GM18870 (cell line): ENCODE measurements around the gene GART.
"Not testable (repeated sequence)": the region's sequence is repeated elsewhere in the genome, so short reads cannot be mapped to it uniquely, and the experiment has no call there.

ENCODE experiments used
- ATAC-seq: cut with Tn5 transposase; IDR thresholded peaks from one replicate; pipeline ENCODE4 v1.9.1; 2021; ENCODE audit warnings: moderate library complexity; ENCODE audit not compliant: unreplicated experiment

Gene GART

DNA sequence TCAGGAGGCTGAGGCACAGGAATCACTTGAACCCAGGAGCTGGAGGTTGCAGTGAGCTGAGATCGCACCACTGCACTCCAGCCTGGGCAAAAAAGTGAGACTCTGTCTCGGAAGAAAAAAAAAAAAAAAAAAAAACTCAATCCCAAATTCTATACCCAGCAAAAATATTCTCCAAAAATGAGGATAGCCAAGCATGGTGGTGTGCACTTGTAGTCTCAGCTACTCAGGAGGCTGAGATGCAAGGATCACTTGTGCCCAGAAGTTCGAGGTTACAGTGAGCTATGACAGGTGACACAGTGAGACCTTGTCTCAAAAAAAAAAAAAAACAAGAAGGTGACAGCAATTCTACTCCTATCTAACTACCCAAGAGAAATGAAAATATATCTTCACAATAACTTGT, 68.6 kb downstream of the GART start:
- no peak for ATAC-seq

- ATAC-seq: no peak
Observed at GRCh38 chr21:33470701-33471100, 71.2 kb downstream of the GART start.

DNA sequence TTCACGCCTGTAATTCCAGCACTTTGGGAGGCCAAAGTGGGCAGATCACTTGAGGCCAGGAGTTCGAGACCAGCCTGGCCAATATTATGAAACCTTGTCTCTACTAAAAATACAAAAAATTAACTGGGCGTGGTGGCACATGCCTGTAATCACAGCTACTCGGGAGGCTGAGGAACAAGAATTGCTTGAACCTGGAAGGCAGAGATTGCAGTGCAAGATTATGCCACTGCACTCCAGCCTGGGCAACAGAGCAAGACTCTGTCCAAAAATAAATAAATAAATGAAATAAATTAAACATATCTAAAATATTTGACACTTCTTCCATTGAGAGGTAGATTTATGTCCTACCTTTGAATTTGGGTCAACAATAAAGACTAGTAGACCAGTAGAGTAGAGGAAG, 72.7 kb downstream of the GART start:
- not testable (repeated sequence) for ATAC-seq

- no peak for ATAC-seq
Observed at GRCh38 chr21:33461538-33462250, 80.2 kb downstream of the GART start.

GRCh38 chr21:33458861-33459260, 83.1 kb downstream of the GART start:
- no peak for ATAC-seq

GRCh38 chr21:33455686-33456446, 86.1 kb downstream of the GART start:
- no peak for ATAC-seq
